ENCODE data around the gene RTN4RL2. TPM values are rescaled to one million over a fixed set of nuclear protein-coding genes. Genes with fewer than 3 reads are reported as not detected.

RTN4RL2 gene
- total and polyA plus RNA-seq, 9 of the 15 experiments (the other 6 are each of a cell fraction or from before 2014, with no cell fraction given): 0.06 to 1.9 (median 0.34) TPM; not detected in 4

DNA sequence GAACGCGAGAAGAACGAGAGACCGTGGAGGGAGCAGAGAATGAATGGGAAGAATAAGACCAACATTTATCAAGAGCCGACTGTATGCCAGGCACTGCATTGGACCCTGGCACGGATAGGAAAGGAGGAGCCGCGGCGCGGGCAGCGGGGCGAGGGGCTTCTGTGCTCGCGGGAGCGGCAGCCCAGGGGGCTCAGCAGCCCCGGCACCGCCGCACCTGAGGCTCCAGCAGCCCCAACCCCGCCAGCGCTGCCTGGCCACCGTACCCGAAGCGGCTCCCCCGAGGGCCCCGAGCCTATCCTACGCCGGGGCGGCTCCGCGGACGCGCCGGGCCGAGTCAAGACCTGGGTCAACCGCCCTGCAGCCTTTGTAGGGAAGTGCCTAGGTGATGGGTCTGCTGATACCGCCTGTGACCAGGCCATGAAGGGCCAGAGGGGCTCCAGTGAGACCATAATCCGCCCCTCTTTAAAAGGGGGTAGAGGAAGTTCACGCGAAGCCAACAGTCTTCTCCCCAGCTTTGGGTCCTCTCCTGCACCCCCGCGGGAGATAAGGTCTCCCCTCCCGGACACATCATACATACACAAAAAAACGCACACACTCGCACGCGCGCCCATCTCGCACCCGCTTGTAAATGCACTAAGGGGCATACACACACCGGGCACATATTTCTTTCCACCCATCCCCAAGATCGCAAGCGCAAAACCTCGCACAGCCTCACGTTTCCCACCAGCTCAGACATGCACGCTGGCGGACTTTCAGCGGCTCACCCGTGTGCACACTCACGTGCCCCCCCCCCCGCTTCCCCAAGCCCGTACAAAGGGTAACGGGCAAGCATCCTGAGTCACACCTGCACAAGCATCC is 935 bp upstream of the RTN4RL2 start (continued):
- TF ChIP-seq MGA (IDR thresholded peaks at IDR 0.05) (peak; percentile 68), ZBTB11 (CRISPR knock-in tag; IDR thresholded peaks at IDR 0.05) (no peak), BCOR (IDR thresholded peaks at IDR 0.05) (peak; percentile 26; the same call in 1 of the 2 replicates), NR2F6 (CRISPR knock-in tag; IDR thresholded peaks at IDR 0.05) (no peak), SLC30A9 (CRISPR knock-in tag; IDR thresholded peaks at IDR 0.05) (no peak)
